CD4-positive, alpha-beta T cell (primary cell): ENCODE results near the gene FNDC3B. TPM values are rescaled to one million over a fixed set of nuclear protein-coding genes. Genes with fewer than 3 reads are reported as not detected.

Experiments
- ATAC-seq: fragments of 200-7000 bp; cut with Tn5 transposase; one replicate; pipeline ENCODE4 v1.10.0; 2022; ENCODE audit warnings: mild to moderate bottlenecking; ENCODE audit not compliant: poor library complexity
- CTCF ChIA-PET: fragments of 350-600 bp; sonication (Branson Sonifier 250); formaldehyde crosslinking; loops from one replicate; lab custom pipeline; 2021; ENCODE audit warnings: antibody characterized with exemption, inconsistent platforms; lab: Charles Lee
- POLR2A ChIA-PET: fragments of 350-600 bp; sonication (Branson Sonifier 250); formaldehyde crosslinking; loops from one replicate; lab custom pipeline; 2021; ENCODE audit warnings: antibody characterized with exemption, inconsistent platforms; lab: Charles Lee
- DNase-seq, 14 experiments: peaks; one replicate each; pipeline ENCODE4 v3.0.0-alpha.2; 2013 to 2020; ENCODE audit warnings: mixed read lengths in 2 of 14
- H3K27ac ChIP-seq, 2 donors: one replicate each; pipeline versions ENCODE4 v1.5.1 to v1.7.0; 2013; ENCODE audit warnings: low read length in 2 of 2, low read depth in 1 of 2, mild to moderate bottlenecking in 1 of 2
- H3K27me3 ChIP-seq, 2 experiments: 1 replicate in 1 of 2; 2 replicates in 1 of 2; pipeline versions ENCODE4 v1.6.1 to v1.7.0; 2013; ENCODE audit warnings: low read length in 2 of 2, control low read depth in 1 of 2, mild to moderate bottlenecking in 1 of 2, moderate library complexity in 1 of 2; ENCODE audit not compliant: insufficient read depth in 2 of 2, control insufficient read depth in 1 of 2
- H3K36me3 ChIP-seq: one replicate; pipeline ENCODE4 v1.6.1; 2013; ENCODE audit warnings: low read length, control low read depth; ENCODE audit not compliant: insufficient read depth
- H3K4me1 ChIP-seq: one replicate; pipeline ENCODE4 v1.6.1; 2013; ENCODE audit warnings: low read length, control low read depth; ENCODE audit not compliant: insufficient read depth
- H3K4me3 ChIP-seq: one replicate; pipeline ENCODE4 v1.5.1; 2013; ENCODE audit warnings: mild to moderate bottlenecking, low read length, moderate library complexity
- H3K9me3 ChIP-seq, 2 experiments: 1 replicate in 1 of 2; 2 replicates in 1 of 2; pipeline versions ENCODE4 v1.6.1 to v1.7.0; 2013; ENCODE audit warnings: low read length in 2 of 2, mild to moderate bottlenecking in 2 of 2, control low read depth in 1 of 2, moderate library complexity in 1 of 2; ENCODE audit not compliant: control insufficient read depth in 1 of 2, insufficient read depth in 1 of 2
- H3K27ac Mint-ChIP-seq: one replicate; pipeline ENCODE4 v1.8.0; 2020; ENCODE audit warnings: mixed read lengths
- H3K27me3 Mint-ChIP-seq: one replicate; pipeline ENCODE4 v1.8.0; 2021; ENCODE audit warnings: mixed read lengths
- H3K36me3 Mint-ChIP-seq: one replicate; pipeline ENCODE4 v1.8.0; 2021; ENCODE audit warnings: low read depth, mixed read lengths
- H3K4me1 Mint-ChIP-seq: one replicate; pipeline ENCODE4 v1.8.0; 2021; ENCODE audit warnings: low read depth, mixed read lengths
- H3K4me3 Mint-ChIP-seq: one replicate; pipeline ENCODE4 v1.8.0; 2020; ENCODE audit warnings: mild to moderate bottlenecking, mixed read lengths
- H3K9me3 Mint-ChIP-seq: one replicate; pipeline ENCODE4 v1.8.0; 2020; ENCODE audit warnings: mixed read lengths
- CTCF ChIP-seq: fragments of 200-600 bp; IDR thresholded peaks from one replicate; pipeline ENCODE4 v1.8.0; 2022; ENCODE audit warnings: antibody characterized with exemption, mild to moderate bottlenecking
- intact Hi-C, 2 experiments: fragments of 100-400 bp; cut with DNase I in 1 of 2; cut with micrococcal nuclease in 1 of 2; formaldehyde crosslinking; loops; one replicate each; pipeline versions ENCODE4 v1.15.1 to v1.9.0; 2023 to 2025; cut with DNase I, micrococcal nuclease
- total RNA-seq, 174 experiments: library from RNA in 2 of 174; stranded (reverse) in 2 of 174; gene quantifications; one replicate each; pipeline ENCODE4 v1.2.3 and lab custom pipeline; 2021 to 2026

Gene FNDC3B
- total RNA-seq, 2 experiments from 2014 or later = 26.1 to 28.7 TPM

- Histone ChIP-seq H3K27me3 (no peaks in the 10 kb centered on the region), H3K36me3 (peaks cover 14% of the 10 kb centered on the region), H3K27ac (no peak overlapping the region), H3K9me3 (no peaks in the 10 kb centered on the region), H3K4me1 (peaks cover 40% of the 10 kb centered on the region), H3K4me3 (no peak overlapping the region)
- TF ChIP-seq CTCF = no peak
- no peak for DNase-seq
- CTCF ChIA-PET = interaction anchor here (0.7 kb wide), 1 partner anchor 28 kb away, joined by 5 read pairs; no protein-coding TSS in a partner anchor
- no peaks in the 10 kb centered on the region for H3K27me3 Mint-ChIP-seq
- H3K4me1 Mint-ChIP-seq = peaks cover 47% of the 10 kb centered on the region
- no peaks in the 10 kb centered on the region for H3K9me3 Mint-ChIP-seq
- POLR2A ChIA-PET = no interaction called here
- peaks cover 24% of the 10 kb centered on the region for H3K36me3 Mint-ChIP-seq
- H3K27ac Mint-ChIP-seq = no peak overlapping the region
- no peak overlapping the region for H3K4me3 Mint-ChIP-seq
- intact Hi-C loops = no loop called here
- no peak for ATAC-seq
These were observed 71.8 kb downstream of the FNDC3B start for GRCh38 chr3:172111163-172111562.

GRCh38 chr3:172112078-172112733 lies 72.8 kb downstream of the FNDC3B start:
- Histone ChIP-seq H3K27me3 (no peaks in the 10 kb centered on the region), H3K27ac (no peak overlapping the region), H3K9me3 (no peaks in the 10 kb centered on the region), H3K4me3 (no peak overlapping the region), H3K4me1 (peaks cover 31% of the 10 kb centered on the region), H3K36me3 (peaks cover 14% of the 10 kb centered on the region)
- H3K4me1 Mint-ChIP-seq = peaks cover 37% of the 10 kb centered on the region
- intact Hi-C loops = no loop called here
- H3K36me3 Mint-ChIP-seq = peaks cover 27% of the 10 kb centered on the region
- ATAC-seq = no peak
- TF ChIP-seq CTCF = no peak
- CTCF ChIA-PET = no interaction called here
- H3K27ac Mint-ChIP-seq = no peak overlapping the region
- no peak for DNase-seq
- no peaks in the 10 kb centered on the region for H3K27me3 Mint-ChIP-seq
- H3K9me3 Mint-ChIP-seq = no peaks in the 10 kb centered on the region
- no peak overlapping the region for H3K4me3 Mint-ChIP-seq
- POLR2A ChIA-PET = no interaction called here

- Histone ChIP-seq H3K27me3 (no peaks in the 10 kb centered on the region), H3K36me3 (peaks cover 14% of the 10 kb centered on the region), H3K27ac (no peak overlapping the region), H3K4me1 (peaks cover 25% of the 10 kb centered on the region), H3K4me3 (no peak overlapping the region), H3K9me3 (no peaks in the 10 kb centered on the region)
- intact Hi-C loops = no loop called here
- TF ChIP-seq CTCF = no peak
- POLR2A ChIA-PET = no interaction called here
- no peak overlapping the region for H3K27ac Mint-ChIP-seq
- no peaks in the 10 kb centered on the region for H3K27me3 Mint-ChIP-seq
- H3K9me3 Mint-ChIP-seq = no peaks in the 10 kb centered on the region
- H3K36me3 Mint-ChIP-seq = peaks cover 29% of the 10 kb centered on the region
- peaks cover 32% of the 10 kb centered on the region for H3K4me1 Mint-ChIP-seq
- CTCF ChIA-PET = no interaction called here
- no peak for ATAC-seq
- no peak for DNase-seq
- no peak overlapping the region for H3K4me3 Mint-ChIP-seq
These were observed 73.3 kb downstream of the FNDC3B start for GRCh38 chr3:172112734-172113120.
